IMR-90 (cell line): Measurements from ENCODE around the gene IRF4.

ENCODE experiments used
- BHLHE40 ChIP-seq: fragments of 150-350 bp; IDR thresholded peaks from 2 replicates; pipeline ENCODE4 v1.6.1; 2016; ENCODE audit warnings: mild to moderate bottlenecking, low read depth, low read length
- CEBPB ChIP-seq: IDR thresholded peaks from 2 replicates; pipeline ENCODE4 v1.6.1; 2012; ENCODE audit warnings: low read depth, low read length, improper control_type of control experiment
- CHD1 ChIP-seq: IDR thresholded peaks from 2 replicates; pipeline ENCODE4 v1.6.1; 2012; ENCODE audit warnings: low read depth, low read length, improper control_type of control experiment
- MAFK ChIP-seq: IDR thresholded peaks from 2 replicates; pipeline ENCODE4 v1.6.1; 2012; ENCODE audit warnings: low read depth, low read length, improper control_type of control experiment
- MAZ ChIP-seq: IDR thresholded peaks from 2 replicates; pipeline ENCODE4 v1.6.1; 2012; ENCODE audit warnings: low read depth, mild to moderate bottlenecking, low read length, improper control_type of control experiment, moderate library complexity, borderline replicate concordance
- MXI1 ChIP-seq: IDR thresholded peaks from 2 replicates; pipeline ENCODE4 v1.6.1; 2012; ENCODE audit warnings: low read depth, mild to moderate bottlenecking, low read length, moderate library complexity, borderline replicate concordance
- NFE2L2 ChIP-seq: fragments of 150-350 bp; IDR thresholded peaks from 2 replicates; pipeline ENCODE4 v1.6.1; 2016; ENCODE audit warnings: low read depth, mild to moderate bottlenecking, low read length
- POLR2A ChIP-seq: IDR thresholded peaks from 2 replicates; pipeline ENCODE4 v1.6.1; 2012; ENCODE audit warnings: mild to moderate bottlenecking, low read depth, low read length
- RAD21 ChIP-seq: IDR thresholded peaks from 2 replicates; pipeline ENCODE4 v1.6.1; 2012; ENCODE audit warnings: low read length, improper control_type of control experiment
- RCOR1 ChIP-seq: IDR thresholded peaks from 2 replicates; pipeline ENCODE4 v1.6.1; 2012; ENCODE audit warnings: mild to moderate bottlenecking, low read length, improper control_type of control experiment; ENCODE audit not compliant: insufficient replicate concordance
- RFX5 ChIP-seq: IDR thresholded peaks from 2 replicates; pipeline ENCODE4 v1.8.0; 2012; ENCODE audit warnings: low read depth, mild to moderate bottlenecking, low read length, moderate library complexity
- TF ChIP-seq, protein P1 (sequence below): conservative IDR thresholded peaks from 2 replicates; pipeline ENCODE4 v1.5.1; 2012; ENCODE audit warnings: mild to moderate bottlenecking, low read depth, low read length, improper control_type of control experiment
- TF ChIP-seq, protein P2 (sequence below): fragments of 150-350 bp; IDR thresholded peaks from 2 replicates; pipeline ENCODE4 v1.6.1; 2017; ENCODE audit warnings: mild to moderate bottlenecking, antibody characterized with exemption, low read length, low read depth
- TF ChIP-seq, protein P3 (sequence below): fragments of 150-350 bp; IDR thresholded peaks from 2 replicates; pipeline ENCODE4 v1.6.1; 2016; ENCODE audit warnings: low read depth, mild to moderate bottlenecking, low read length, moderate library complexity, borderline replicate concordance

DNA sequence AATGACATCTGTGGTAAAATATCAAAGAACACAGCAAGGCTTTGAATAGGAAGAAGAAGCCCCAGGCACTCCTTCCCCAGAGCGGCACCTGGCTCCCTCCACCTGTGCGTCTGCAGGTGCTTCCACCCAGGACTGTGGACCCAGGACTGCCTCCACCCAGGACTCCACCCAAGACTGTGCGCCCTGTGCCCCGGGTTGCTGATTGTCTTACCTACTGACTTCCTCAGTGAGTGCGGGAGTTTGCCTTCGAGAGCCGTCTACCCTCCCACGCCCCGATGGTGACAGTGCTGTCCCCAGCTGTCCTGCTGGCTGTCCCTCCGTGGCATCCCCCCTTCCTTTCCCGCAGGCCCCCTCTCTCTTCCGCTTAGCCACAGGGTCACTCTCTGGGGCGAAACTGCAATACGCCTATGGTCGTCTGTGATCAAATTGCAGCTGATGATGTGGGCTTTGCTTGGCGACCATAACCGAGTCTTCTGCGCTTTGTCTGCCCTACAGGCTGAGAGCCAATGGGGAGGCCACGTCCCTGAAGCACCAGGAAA is 52.1 kb downstream of the IRF4 start:
- TF ChIP-seq, protein P1, sequence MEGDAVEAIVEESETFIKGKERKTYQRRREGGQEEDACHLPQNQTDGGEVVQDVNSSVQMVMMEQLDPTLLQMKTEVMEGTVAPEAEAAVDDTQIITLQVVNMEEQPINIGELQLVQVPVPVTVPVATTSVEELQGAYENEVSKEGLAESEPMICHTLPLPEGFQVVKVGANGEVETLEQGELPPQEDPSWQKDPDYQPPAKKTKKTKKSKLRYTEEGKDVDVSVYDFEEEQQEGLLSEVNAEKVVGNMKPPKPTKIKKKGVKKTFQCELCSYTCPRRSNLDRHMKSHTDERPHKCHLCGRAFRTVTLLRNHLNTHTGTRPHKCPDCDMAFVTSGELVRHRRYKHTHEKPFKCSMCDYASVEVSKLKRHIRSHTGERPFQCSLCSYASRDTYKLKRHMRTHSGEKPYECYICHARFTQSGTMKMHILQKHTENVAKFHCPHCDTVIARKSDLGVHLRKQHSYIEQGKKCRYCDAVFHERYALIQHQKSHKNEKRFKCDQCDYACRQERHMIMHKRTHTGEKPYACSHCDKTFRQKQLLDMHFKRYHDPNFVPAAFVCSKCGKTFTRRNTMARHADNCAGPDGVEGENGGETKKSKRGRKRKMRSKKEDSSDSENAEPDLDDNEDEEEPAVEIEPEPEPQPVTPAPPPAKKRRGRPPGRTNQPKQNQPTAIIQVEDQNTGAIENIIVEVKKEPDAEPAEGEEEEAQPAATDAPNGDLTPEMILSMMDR: no peak
- TF ChIP-seq BHLHE40: no peak
- no peak for TF ChIP-seq POLR2A
- TF ChIP-seq, protein P2, sequence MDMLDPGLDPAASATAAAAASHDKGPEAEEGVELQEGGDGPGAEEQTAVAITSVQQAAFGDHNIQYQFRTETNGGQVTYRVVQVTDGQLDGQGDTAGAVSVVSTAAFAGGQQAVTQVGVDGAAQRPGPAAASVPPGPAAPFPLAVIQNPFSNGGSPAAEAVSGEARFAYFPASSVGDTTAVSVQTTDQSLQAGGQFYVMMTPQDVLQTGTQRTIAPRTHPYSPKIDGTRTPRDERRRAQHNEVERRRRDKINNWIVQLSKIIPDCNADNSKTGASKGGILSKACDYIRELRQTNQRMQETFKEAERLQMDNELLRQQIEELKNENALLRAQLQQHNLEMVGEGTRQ: no peak
- TF ChIP-seq RFX5: no peak
- no peak for TF ChIP-seq CEBPB
- no peak for TF ChIP-seq MAFK
- TF ChIP-seq MXI1: no peak
- TF ChIP-seq MAZ: no peak
- TF ChIP-seq NFE2L2: no peak
- no peak for TF ChIP-seq RCOR1
- no peak for TF ChIP-seq CHD1
- TF ChIP-seq, protein P3, sequence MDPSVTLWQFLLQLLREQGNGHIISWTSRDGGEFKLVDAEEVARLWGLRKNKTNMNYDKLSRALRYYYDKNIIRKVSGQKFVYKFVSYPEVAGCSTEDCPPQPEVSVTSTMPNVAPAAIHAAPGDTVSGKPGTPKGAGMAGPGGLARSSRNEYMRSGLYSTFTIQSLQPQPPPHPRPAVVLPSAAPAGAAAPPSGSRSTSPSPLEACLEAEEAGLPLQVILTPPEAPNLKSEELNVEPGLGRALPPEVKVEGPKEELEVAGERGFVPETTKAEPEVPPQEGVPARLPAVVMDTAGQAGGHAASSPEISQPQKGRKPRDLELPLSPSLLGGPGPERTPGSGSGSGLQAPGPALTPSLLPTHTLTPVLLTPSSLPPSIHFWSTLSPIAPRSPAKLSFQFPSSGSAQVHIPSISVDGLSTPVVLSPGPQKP: no peak
- TF ChIP-seq RAD21: no peak
